Ectodermal cell (in vitro differentiated cells): ENCODE results near the gene TMEM207. TPM values are rescaled to one million over a fixed set of nuclear protein-coding genes. Genes with fewer than 3 reads are reported as not detected.

Experiments used
- H3K27ac ChIP-seq: 2 replicates; pipeline ENCODE4 v1.7.0; 2013; ENCODE audit warnings: mild to moderate bottlenecking, low read depth, low read length; ENCODE audit not compliant: insufficient read depth, poor library complexity, severe bottlenecking
- H3K27me3 ChIP-seq: 2 replicates; pipeline ENCODE4 v1.7.0; 2013; ENCODE audit warnings: mild to moderate bottlenecking, low read length; ENCODE audit not compliant: insufficient read depth, control insufficient read depth, poor library complexity, severe bottlenecking
- H3K36me3 ChIP-seq: one replicate; pipeline ENCODE4 v1.7.0; 2013; ENCODE audit warnings: low read length; ENCODE audit not compliant: control insufficient read depth, insufficient read depth
- H3K4me1 ChIP-seq: one replicate; pipeline ENCODE4 v1.7.0; 2013; ENCODE audit warnings: low read length; ENCODE audit not compliant: control insufficient read depth, insufficient read depth
- H3K4me3 ChIP-seq: 2 replicates; pipeline ENCODE4 v1.7.0; 2013; ENCODE audit warnings: low read depth, low read length, control low read depth; ENCODE audit not compliant: insufficient read depth
- H3K9me3 ChIP-seq: 2 replicates; pipeline ENCODE4 v1.7.0; 2013; ENCODE audit warnings: mild to moderate bottlenecking, low read length, moderate library complexity; ENCODE audit not compliant: control insufficient read depth
- WGBS, 2 experiments: methylation state at CpG; one replicate each; pipeline ENCODE4 v1.1.7; 2013; ENCODE audit warnings: missing lambda C conversion rate in 2 of 2; 5-methylcytosine and 5-hydroxymethylcytosine counted together
- polyA plus RNA-seq, 4 experiments: library from polyadenylated mRNA; stranded (reverse); fragments of 50-300 nt; gene quantifications; one replicate each; pipeline ENCODE4 v1.2.3, GENCODE V29; 2013

Gene TMEM207
- not detected for polyA plus RNA-seq (2013, experiment 1 of 4)
- not detected for polyA plus RNA-seq (2013, experiment 2 of 4)
- not detected for polyA plus RNA-seq (2013, experiment 3 of 4)
- polyA plus RNA-seq (2013, experiment 4 of 4): not detected

DNA sequence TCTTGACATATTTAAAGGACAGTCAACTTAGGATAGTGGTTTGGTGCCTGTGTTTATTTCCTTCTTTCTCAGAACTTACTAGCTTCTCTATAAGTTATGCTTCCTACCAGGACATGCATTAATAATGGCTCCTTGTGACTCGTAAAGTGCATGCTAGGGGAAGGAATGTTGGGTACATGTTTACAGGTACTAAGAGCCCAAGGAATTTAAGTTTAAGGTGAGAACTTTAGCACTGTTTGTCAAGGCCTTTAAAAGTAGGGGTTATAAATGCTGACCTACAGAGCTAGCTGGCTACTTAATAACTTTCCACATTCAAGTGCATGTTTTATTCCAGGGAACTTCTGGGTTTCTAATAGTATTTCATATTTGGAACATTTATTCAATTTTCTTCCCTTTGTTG lies at the start of gene TMEM207:
Gene TMEM207, minus strand, starts transcription at position 101 of the 400 bp plus-strand sequence. Its CDS starts 92 bp downstream, at position 9.
- no peaks in the 10 kb centered on the region for H3K4me1 ChIP-seq
- no peak within 1 kb of the TSS for H3K27ac ChIP-seq
- H3K4me3 ChIP-seq: no peak within 1 kb of the TSS
- 90 to 92% methylated on average over 1 of the region's 1 CpG for WGBS, 2 experiments
- H3K9me3 ChIP-seq: no peaks in the 10 kb centered on the region
- H3K36me3 ChIP-seq: no peaks in the 10 kb centered on the region
- no peaks in the 10 kb centered on the region for H3K27me3 ChIP-seq

DNA sequence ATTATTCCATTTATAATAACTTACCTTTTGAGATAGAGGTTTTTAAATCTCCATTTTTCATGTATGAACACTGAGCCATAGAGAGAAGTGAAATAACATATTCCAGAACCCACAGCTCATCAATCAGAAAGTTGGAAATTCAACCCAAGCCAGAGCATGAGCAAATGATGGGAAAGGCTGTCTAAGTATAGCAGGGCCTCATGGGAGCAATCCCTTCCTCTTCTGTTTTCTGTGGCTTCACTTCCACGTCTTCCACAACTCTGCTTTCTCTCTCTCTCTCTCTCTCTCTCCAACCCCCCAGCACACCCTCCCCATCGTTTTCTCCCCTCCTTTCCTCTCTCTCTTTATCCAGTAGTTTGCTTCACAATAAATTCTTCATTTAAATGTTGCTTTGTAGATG lies 49.4 kb upstream of the TMEM207 start:
- H3K27ac ChIP-seq: no peak overlapping the region
- WGBS, 2 experiments: 54 to 72% methylated on average over 1 to 2 of the region's 2 CpGs
- H3K9me3 ChIP-seq: no peaks in the 10 kb centered on the region
- no peak overlapping the region for H3K4me3 ChIP-seq
- no peaks in the 10 kb centered on the region for H3K36me3 ChIP-seq
- no peaks in the 10 kb centered on the region for H3K4me1 ChIP-seq
- H3K27me3 ChIP-seq: no peaks in the 10 kb centered on the region

DNA sequence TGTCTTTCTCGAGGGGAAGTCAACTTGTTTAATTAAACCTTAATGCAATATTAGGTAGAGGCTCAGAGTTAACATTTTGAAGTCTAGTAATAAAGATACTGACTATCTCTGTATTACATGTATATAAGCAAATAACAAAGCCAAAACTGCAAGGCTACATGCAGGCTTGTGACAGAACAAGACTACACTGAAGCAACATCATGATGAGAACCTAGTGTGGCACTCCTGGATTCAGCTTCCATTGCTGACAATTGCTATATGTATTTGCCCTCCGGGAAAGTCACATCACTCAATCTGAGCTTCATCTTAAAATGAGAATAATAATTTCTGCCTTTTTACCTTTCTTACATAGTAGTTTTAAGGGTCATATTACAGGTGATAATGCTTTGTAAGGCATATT lies 48.6 kb upstream of the TMEM207 start:
- H3K4me1 ChIP-seq: no peaks in the 10 kb centered on the region
- no peaks in the 10 kb centered on the region for H3K36me3 ChIP-seq
- H3K27ac ChIP-seq: no peak overlapping the region
- H3K27me3 ChIP-seq: no peaks in the 10 kb centered on the region
- no peaks in the 10 kb centered on the region for H3K9me3 ChIP-seq
- H3K4me3 ChIP-seq: no peak overlapping the region
- 86 to 100% methylated on average over 1 to 2 of the region's 2 CpGs for WGBS, 2 experiments

DNA sequence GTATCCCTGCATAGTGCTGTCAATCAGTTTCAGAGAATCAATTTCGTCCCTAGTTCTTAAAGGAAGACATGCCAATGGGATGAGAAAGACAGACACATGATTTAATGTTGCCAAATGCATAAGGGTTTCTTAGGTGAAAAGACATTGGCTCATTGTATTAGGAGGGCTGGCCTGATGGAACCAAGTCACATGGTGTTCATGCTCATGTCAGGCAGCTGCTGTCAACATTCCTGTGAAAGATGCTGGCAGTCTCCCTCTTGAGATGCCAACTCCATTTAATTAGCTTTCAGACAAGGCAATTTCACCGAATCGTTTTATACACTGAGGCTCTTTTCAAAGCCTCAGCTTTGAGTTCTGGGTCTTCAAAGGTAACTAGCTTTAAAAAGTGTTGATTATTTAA lies 48.1 kb upstream of the TMEM207 start:
- Histone ChIP-seq H3K9me3 (no peaks in the 10 kb centered on the region), H3K27ac (no peak overlapping the region), H3K27me3 (no peaks in the 10 kb centered on the region), H3K36me3 (no peaks in the 10 kb centered on the region), H3K4me3 (no peak overlapping the region), H3K4me1 (no peaks in the 10 kb centered on the region)
- 81 to 96% methylated on average over 3 of the region's 3 CpGs for WGBS, 2 experiments

DNA sequence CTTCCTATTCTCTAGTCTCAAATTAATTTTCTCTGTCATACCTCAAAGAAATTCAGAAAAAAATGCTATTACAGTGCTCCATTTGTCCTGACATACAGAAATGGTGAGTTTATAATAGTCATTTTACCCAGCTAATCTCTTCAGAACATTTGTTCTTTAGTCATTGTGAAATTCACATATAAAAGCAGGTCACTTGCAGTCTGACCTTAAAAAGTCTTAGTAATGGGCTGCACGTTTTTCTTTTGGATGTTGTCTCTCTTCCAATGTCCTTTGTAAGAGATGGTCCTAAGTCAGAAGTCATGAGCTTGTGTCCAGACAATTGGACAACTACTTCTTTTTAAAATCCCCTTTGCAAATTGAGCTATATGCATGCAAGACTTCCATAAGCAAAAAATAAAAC lies 47.2 kb upstream of the TMEM207 start:
- no peaks in the 10 kb centered on the region for H3K36me3 ChIP-seq
- no peak overlapping the region for H3K27ac ChIP-seq
- WGBS, 2 experiments: 65 to 70% methylated on average over 1 of the region's 1 CpG
- H3K4me1 ChIP-seq: no peaks in the 10 kb centered on the region
- no peaks in the 10 kb centered on the region for H3K27me3 ChIP-seq
- H3K9me3 ChIP-seq: no peaks in the 10 kb centered on the region
- H3K4me3 ChIP-seq: no peak overlapping the region

DNA sequence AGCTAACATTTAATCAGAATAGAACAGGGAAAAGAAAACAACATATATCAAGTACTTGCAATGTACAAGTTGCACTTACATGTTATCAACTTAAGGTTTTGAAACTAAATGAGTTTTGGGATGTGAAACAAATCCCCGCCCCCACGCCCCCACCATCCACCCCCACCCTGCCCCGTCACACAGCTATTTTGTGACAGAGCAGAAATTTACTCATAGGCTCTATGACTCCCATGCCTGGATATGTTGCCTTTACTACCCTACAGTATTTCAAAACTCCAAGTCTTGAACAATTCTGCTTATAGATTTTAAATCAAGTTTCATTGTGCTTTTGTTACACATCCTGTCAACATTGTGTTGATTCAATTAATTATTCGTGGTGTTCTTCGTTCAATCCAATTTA lies 46.1 kb upstream of the TMEM207 start:
- Histone ChIP-seq H3K4me3 (no peak overlapping the region), H3K36me3 (no peaks in the 10 kb centered on the region), H3K9me3 (no peaks in the 10 kb centered on the region), H3K27ac (no peak overlapping the region), H3K27me3 (no peaks in the 10 kb centered on the region), H3K4me1 (no peaks in the 10 kb centered on the region)
- 90 to 95% methylated on average over 3 of the region's 5 CpGs for WGBS, 2 experiments

DNA sequence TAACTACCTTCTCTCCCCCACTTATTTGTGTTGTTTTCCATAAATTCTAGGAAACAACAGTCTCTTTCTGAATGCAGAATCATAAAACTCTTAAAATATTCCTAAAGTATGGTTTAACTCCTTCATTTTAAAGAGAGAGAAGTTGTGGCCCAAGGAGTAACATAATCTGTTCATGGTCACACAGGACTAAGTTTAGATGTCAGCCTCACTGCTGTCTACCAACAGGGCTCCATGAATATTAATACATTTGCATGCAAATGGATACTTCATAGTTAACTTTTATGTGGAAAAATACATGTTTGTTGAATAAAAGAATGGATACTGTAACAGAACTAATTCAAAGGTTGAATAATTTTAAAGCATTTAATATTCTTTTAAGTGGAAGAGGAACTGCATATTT lies 45.7 kb upstream of the TMEM207 start:
- no peak overlapping the region for H3K27ac ChIP-seq
- H3K27me3 ChIP-seq: no peaks in the 10 kb centered on the region
- no peaks in the 10 kb centered on the region for H3K4me1 ChIP-seq
- H3K4me3 ChIP-seq: no peak overlapping the region
- no peaks in the 10 kb centered on the region for H3K36me3 ChIP-seq
- no peaks in the 10 kb centered on the region for H3K9me3 ChIP-seq

DNA sequence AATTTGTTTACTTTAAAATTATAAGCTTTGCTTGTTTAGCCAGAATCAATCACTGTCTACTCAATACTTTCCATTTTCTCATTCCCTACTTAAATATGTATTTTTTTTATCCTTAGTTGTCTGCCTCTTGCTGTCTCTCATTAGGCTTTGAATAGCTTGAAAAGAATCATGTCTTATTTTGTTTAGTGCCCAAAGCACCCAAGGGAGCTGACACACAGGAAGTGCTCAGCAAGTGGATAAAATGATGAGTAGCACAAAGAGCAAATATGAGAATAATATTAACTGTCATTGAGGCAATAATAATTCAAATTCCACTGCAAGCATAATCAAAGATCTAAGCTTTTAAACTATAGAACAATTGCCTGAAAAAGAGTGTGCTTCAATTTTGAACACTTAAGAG lies 45.2 kb upstream of the TMEM207 start:
- no peaks in the 10 kb centered on the region for H3K27me3 ChIP-seq
- no peak overlapping the region for H3K4me3 ChIP-seq
- no peak overlapping the region for H3K27ac ChIP-seq
- H3K36me3 ChIP-seq: no peaks in the 10 kb centered on the region
- H3K9me3 ChIP-seq: no peaks in the 10 kb centered on the region
- no peaks in the 10 kb centered on the region for H3K4me1 ChIP-seq

DNA sequence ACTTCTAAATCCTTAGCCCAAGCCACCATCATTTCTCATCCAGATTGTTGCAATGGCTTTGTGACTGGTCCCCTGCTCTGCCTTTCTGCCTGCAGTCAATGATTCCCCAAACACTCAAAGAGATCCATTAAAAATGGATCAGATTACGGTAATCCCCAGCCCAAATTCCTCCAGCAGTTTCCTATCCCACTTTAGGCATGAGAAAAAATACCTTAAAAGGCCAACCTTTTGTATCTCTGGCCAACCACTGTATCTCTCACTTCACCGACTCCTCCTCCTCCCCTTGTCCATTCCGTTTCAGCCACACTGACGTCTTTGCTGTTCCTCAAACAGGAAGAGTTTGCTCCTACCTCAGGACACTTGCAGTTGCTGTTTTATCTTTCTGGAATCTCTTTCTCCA lies 43.3 kb upstream of the TMEM207 start:
- 83 to 84% methylated on average over 4 of the region's 4 CpGs for WGBS, 2 experiments
- Histone ChIP-seq H3K4me1 (no peaks in the 10 kb centered on the region), H3K4me3 (no peak overlapping the region), H3K9me3 (no peaks in the 10 kb centered on the region), H3K27ac (no peak overlapping the region), H3K27me3 (no peaks in the 10 kb centered on the region), H3K36me3 (no peaks in the 10 kb centered on the region)

DNA sequence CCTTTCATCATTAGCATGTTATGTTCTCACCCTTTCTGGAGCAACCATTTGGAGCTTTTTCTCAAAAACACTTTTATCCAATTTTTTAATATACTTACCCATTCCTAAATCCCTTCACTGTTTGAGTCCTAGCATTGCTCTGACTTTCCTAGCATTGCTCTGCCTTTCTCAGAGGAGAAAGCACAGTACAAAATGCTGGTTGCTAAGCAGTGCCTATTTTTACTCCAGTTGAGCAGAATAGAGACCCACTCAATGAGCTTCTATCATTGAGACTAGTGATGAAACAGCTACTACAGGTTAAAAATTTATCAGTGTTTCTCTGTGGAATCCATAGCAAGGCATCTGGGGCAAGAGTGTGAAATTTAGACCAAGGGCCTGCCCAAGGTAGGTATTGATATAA lies 42.4 kb upstream of the TMEM207 start:
- no peaks in the 10 kb centered on the region for H3K4me1 ChIP-seq
- H3K36me3 ChIP-seq: no peaks in the 10 kb centered on the region
- H3K4me3 ChIP-seq: no peak overlapping the region
- no peaks in the 10 kb centered on the region for H3K9me3 ChIP-seq
- no peak overlapping the region for H3K27ac ChIP-seq
- no peaks in the 10 kb centered on the region for H3K27me3 ChIP-seq

DNA sequence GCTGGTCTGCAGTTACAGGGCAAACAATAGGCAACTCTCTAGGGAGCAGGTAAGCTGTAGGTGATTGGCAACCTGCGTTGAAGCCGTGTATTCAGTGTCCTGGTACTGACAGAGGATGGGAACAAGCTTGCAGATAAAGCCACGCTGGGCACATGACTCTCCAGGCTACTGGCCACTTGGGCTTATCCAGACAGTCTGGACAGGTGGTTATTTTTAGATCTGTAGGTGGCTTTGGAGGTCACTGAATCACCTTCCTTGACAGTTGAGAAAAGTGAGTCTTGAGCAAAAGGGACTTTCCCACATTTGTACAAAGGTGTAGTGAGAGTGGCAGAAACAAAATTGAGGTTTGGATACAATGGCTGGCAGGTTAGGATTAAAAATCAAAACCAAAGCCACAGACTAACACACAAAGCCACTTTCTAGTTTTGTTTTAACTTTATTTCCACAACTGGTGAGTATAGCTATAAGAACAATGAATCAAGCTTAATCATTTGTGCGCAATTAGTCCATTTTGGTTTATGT lies 41.9 kb upstream of the TMEM207 start:
- Histone ChIP-seq H3K9me3 (no peaks in the 10 kb centered on the region), H3K4me3 (no peak overlapping the region), H3K27ac (no peak overlapping the region), H3K4me1 (no peaks in the 10 kb centered on the region), H3K36me3 (no peaks in the 10 kb centered on the region), H3K27me3 (no peaks in the 10 kb centered on the region)
- WGBS, 2 experiments: 83 to 87% methylated on average over 4 of the region's 4 CpGs
